CD14-positive monocyte (primary cell): ENCODE measurements around the gene EIF4H. TPM values are rescaled to one million over a fixed set of nuclear protein-coding genes. Genes with fewer than 3 reads are reported as not detected.
"Not testable (repeated sequence)": the region's sequence is repeated elsewhere in the genome, so short reads cannot be mapped to it uniquely, and the experiment has no call there.

Experiments used
- DNase-seq, 3 donors: peaks; one replicate each; pipeline ENCODE4 v3.0.0-alpha.2; 2011 to 2022
- H2AFZ ChIP-seq: 2 replicates; pipeline ENCODE4 v1.6.0; 2012; ENCODE audit warnings: mild to moderate bottlenecking, low read depth, low read length, inconsistent platforms; ENCODE audit not compliant: insufficient read depth, poor library complexity, severe bottlenecking
- H3K27ac ChIP-seq, 2 donors: 1 replicate in 1 of 2; 2 replicates in 1 of 2; pipeline ENCODE4 v1.5.1; 2012 to 2013; ENCODE audit warnings: low read length in 2 of 2, control low read depth in 1 of 2, inconsistent platforms in 1 of 2, low read depth in 1 of 2, mild to moderate bottlenecking in 1 of 2
- H3K27me3 ChIP-seq, 2 donors: one replicate each; pipeline versions ENCODE4 v1.6.0 to v1.6.1; 2011 to 2013; ENCODE audit warnings: low read length in 2 of 2; ENCODE audit not compliant: control insufficient read depth in 2 of 2, insufficient read depth in 2 of 2
- H3K36me3 ChIP-seq, 2 donors: replicated peaks in 1 of 2; 1 replicate in 1 of 2; 2 replicates in 1 of 2; pipeline versions ENCODE4 v1.5.1 to v1.6.1; 2012 to 2013; ENCODE audit warnings: low read length in 2 of 2, control low read depth in 1 of 2, inconsistent platforms in 1 of 2, mild to moderate bottlenecking in 1 of 2; ENCODE audit not compliant: insufficient read depth in 2 of 2, control insufficient read depth in 1 of 2
- H3K4me1 ChIP-seq, 2 donors: 1 replicate in 1 of 2; 2 replicates in 1 of 2; pipeline versions ENCODE4 v1.5.1 to v1.6.1; 2012 to 2013; ENCODE audit warnings: low read length in 2 of 2, control low read depth in 1 of 2, inconsistent platforms in 1 of 2, mild to moderate bottlenecking in 1 of 2, moderate library complexity in 1 of 2; ENCODE audit not compliant: insufficient read depth in 2 of 2, control insufficient read depth in 1 of 2
- H3K4me2 ChIP-seq: replicated peaks from 2 replicates; pipeline ENCODE3; 2012; ENCODE audit warnings: low read length, moderate library complexity, mild to moderate bottlenecking; ENCODE audit not compliant: poor library complexity, severe bottlenecking; ENCODE audit errors: extremely low read depth
- H3K4me3 ChIP-seq, 3 experiments: fragments of 200-600 bp in 1 of 3; sonication (generic) in 1 of 3; replicated peaks in 1 of 3; 1 replicate in 2 of 3; 2 replicates in 1 of 3; pipeline ENCODE4 v1.5.1; 2011 to 2013; ENCODE audit warnings: low read length in 3 of 3, mild to moderate bottlenecking in 3 of 3, control low read depth in 2 of 3, low read depth in 2 of 3, inconsistent platforms in 1 of 3, moderate library complexity in 1 of 3
- H3K79me2 ChIP-seq: 2 replicates; pipeline ENCODE4 v1.6.0; 2012; ENCODE audit warnings: mild to moderate bottlenecking, control low read depth, inconsistent platforms, low read length, moderate library complexity; ENCODE audit not compliant: insufficient read depth
- H3K9ac ChIP-seq: 2 replicates; pipeline ENCODE4 v1.6.0; 2017; ENCODE audit warnings: low read length, mild to moderate bottlenecking; ENCODE audit not compliant: insufficient read depth, poor library complexity, severe bottlenecking
- H3K9me3 ChIP-seq, 2 donors: replicated peaks in 1 of 2; 1 replicate in 1 of 2; 2 replicates in 1 of 2; pipeline versions ENCODE4 v1.5.1 to v1.6.1; 2012 to 2013; ENCODE audit warnings: low read length in 2 of 2, control low read depth in 1 of 2; ENCODE audit not compliant: control insufficient read depth in 1 of 2, insufficient read depth in 1 of 2
- H4K20me1 ChIP-seq: 2 replicates; pipeline ENCODE4 v1.6.0; 2012; ENCODE audit warnings: mild to moderate bottlenecking, low read length, control low read depth, moderate library complexity; ENCODE audit not compliant: insufficient read depth
- H3K27ac Mint-ChIP-seq, 7 donors: one replicate each; pipeline ENCODE4 v1.8.0; 2020; ENCODE audit warnings: mild to moderate bottlenecking in 7 of 7, mixed read lengths in 7 of 7, moderate library complexity in 6 of 7, inconsistent platforms in 2 of 7
- H3K27me3 Mint-ChIP-seq, 3 donors: one replicate each; pipeline ENCODE4 v1.8.0; 2021 to 2022; ENCODE audit warnings: low read depth in 3 of 3, mild to moderate bottlenecking in 3 of 3, mixed read lengths in 3 of 3, moderate library complexity in 3 of 3, inconsistent platforms in 1 of 3
- H3K36me3 Mint-ChIP-seq, 2 donors: one replicate each; pipeline ENCODE4 v1.8.0; 2020; ENCODE audit warnings: mixed read lengths in 2 of 2, inconsistent platforms in 1 of 2, mild to moderate bottlenecking in 1 of 2
- H3K4me1 Mint-ChIP-seq: one replicate; pipeline ENCODE4 v1.8.0; 2020; ENCODE audit warnings: mild to moderate bottlenecking, mixed read lengths
- H3K4me3 Mint-ChIP-seq, 2 donors: one replicate each; pipeline ENCODE4 v1.8.0; 2020; ENCODE audit warnings: mild to moderate bottlenecking in 2 of 2, mixed read lengths in 2 of 2, moderate library complexity in 1 of 2
- H3K9me3 Mint-ChIP-seq, 7 donors: one replicate each; pipeline ENCODE4 v1.8.0; 2020 to 2022; ENCODE audit warnings: mixed read lengths in 7 of 7, mild to moderate bottlenecking in 6 of 7, moderate library complexity in 6 of 7, inconsistent platforms in 2 of 7
- CTCF ChIP-seq: fragments of 200-600 bp; IDR thresholded peaks from one replicate; pipeline ENCODE4 v1.8.0; 2022; ENCODE audit warnings: antibody characterized with exemption, mild to moderate bottlenecking
- WGBS: methylation state at CpG from one replicate; pipeline ENCODE4 v1.1.5; 2013; ENCODE audit warnings: missing lambda C conversion rate; ENCODE audit not compliant: insufficient coverage; 5-methylcytosine and 5-hydroxymethylcytosine counted together
- intact Hi-C, 2 donors: fragments of 100-400 bp; cut with micrococcal nuclease; formaldehyde crosslinking; loops; one replicate each; pipeline versions ENCODE4 v1.15.0 to v1.15.1; 2023
- polyA plus RNA-seq, 3 donors: library from polyadenylated mRNA; depleted of rRNA in 1 of 3; unstranded in 2 of 3; stranded (reverse) in 1 of 3; fragments of 300-500 nt in 2 of 3; fragments of >200 nt in 1 of 3; fragmentation: Illumina TruSeq in 2 of 3; gene quantifications; 1 replicate in 2 of 3; 2 replicates in 1 of 3; pipeline ENCODE4 v1.2.3, GENCODE V29; 2012 to 2021

Gene EIF4H
- polyA plus RNA-seq, 3 donors = 162 to 234 (median 206) TPM

DNA sequence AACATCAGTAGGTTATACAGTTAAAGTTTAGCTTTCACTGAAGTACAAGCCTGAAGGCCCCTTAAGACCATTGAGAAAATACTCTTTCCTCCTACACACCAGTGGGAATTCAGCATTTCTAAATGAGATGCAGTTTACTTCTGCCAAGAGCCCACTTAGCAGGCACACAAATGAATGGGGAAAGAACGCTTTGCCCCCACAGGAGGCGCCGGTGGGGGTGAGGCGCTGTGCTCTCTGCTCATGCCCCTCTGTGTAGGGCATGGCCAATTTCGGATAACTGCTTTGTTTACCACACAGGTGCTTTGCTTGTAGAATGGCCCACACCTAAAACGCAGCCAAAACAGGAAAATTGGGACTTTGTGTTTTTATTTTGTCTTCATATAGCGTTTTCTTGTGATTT, 19.8 kb downstream of the EIF4H start:
- no peaks in the 10 kb centered on the region for H3K27me3 Mint-ChIP-seq
- H3K27me3 ChIP-seq = no peaks in the 10 kb centered on the region
- no peaks in the 10 kb centered on the region for H3K9me3 ChIP-seq
- no peaks in the 10 kb centered on the region for H3K4me1 ChIP-seq
- H3K4me3 ChIP-seq = no peak overlapping the region
- intact Hi-C loops = no loop called here
- H3K4me2 ChIP-seq = no peak overlapping the region
- no peak overlapping the region for H3K27ac ChIP-seq
- peaks cover 71% of the 10 kb centered on the region for H4K20me1 ChIP-seq
- no CpG with 5 or more reads among the region's 7 CpGs for WGBS
- peaks cover 73 to 89% of the 10 kb centered on the region in 2 donors for H3K36me3 Mint-ChIP-seq
- H3K4me3 Mint-ChIP-seq = no peak overlapping the region
- H3K9ac ChIP-seq = no peak overlapping the region
- peaks cover 2% of the 10 kb centered on the region for H3K4me1 Mint-ChIP-seq
- no peak overlapping the region for H2AFZ ChIP-seq
- H3K36me3 ChIP-seq = peaks cover 68 to 89% of the 10 kb centered on the region in 2 donors
- peak overlapping the region in 1 of 7 donors; percentile 57 for H3K27ac Mint-ChIP-seq
- H3K9me3 Mint-ChIP-seq = no peaks in the 10 kb centered on the region
- TF ChIP-seq CTCF = no peak
- no peak for DNase-seq
- H3K79me2 ChIP-seq = peaks cover 32% of the 10 kb centered on the region

DNA sequence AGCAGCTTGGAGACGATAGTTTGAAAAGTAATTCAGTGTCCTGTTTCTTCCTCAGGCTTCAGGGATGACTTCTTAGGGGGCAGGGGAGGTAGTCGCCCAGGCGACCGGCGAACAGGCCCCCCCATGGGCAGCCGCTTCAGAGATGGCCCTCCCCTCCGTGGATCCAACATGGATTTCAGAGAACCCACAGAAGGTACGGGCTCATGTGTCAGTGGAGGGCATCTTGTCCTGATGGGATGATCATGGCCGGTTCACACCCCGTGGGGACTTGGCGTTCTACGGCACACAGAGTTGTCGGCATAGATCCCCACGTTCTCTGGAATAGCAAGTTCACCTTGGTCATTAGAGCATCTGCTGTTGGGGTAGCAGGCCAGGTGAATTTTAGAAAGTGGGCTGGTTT, 20.5 kb downstream of the EIF4H start:
- intact Hi-C loops = no loop called here
- Histone ChIP-seq H3K79me2 (peaks cover 24% of the 10 kb centered on the region), H3K4me1 (no peaks in the 10 kb centered on the region), H3K27ac (no peak overlapping the region), H3K36me3 (peaks cover 61 to 81% of the 10 kb centered on the region in 2 donors), H3K9me3 (no peaks in the 10 kb centered on the region), H3K4me3 (no peak overlapping the region), H4K20me1 (peaks cover 63% of the 10 kb centered on the region), H3K27me3 (no peaks in the 10 kb centered on the region), H3K4me2 (no peak overlapping the region), H2AFZ (no peak overlapping the region), H3K9ac (no peak overlapping the region)
- Mint-ChIP-seq H3K36me3 (peaks cover 65 to 86% of the 10 kb centered on the region in 2 donors), H3K27ac (peak overlapping the region in 3 of 7 donors; percentile 10 to 79 (median 72)), H3K4me3 (no peak overlapping the region), H3K9me3 (no peaks in the 10 kb centered on the region), H3K27me3 (no peaks in the 10 kb centered on the region), H3K4me1 (peaks cover 2% of the 10 kb centered on the region)
- no peak for TF ChIP-seq CTCF
- no peak for DNase-seq
- 96% methylated on average over 8 of the region's 14 CpGs for WGBS

- Histone ChIP-seq H3K79me2 (peaks cover 18% of the 10 kb centered on the region), H4K20me1 (peaks cover 57% of the 10 kb centered on the region), H3K36me3 (peaks cover 54 to 75% of the 10 kb centered on the region in 2 donors)
- H3K4me1 ChIP-seq, H3K4me3 Mint-ChIP-seq, H3K9me3 Mint-ChIP-seq, DNase-seq, H3K4me3 ChIP-seq, H3K9ac ChIP-seq, H3K27ac ChIP-seq, H3K9me3 ChIP-seq, H2AFZ ChIP-seq, H3K4me1 Mint-ChIP-seq, H3K27me3 Mint-ChIP-seq, H3K4me2 ChIP-seq, intact Hi-C loops, H3K27me3 ChIP-seq: not testable (repeated sequence)
- peaks cover 59 to 80% of the 10 kb centered on the region in 2 donors for H3K36me3 Mint-ChIP-seq
- WGBS = no CpG with 5 or more reads among the region's 23 CpGs
- peak overlapping the region in 3 of 7 donors; percentile 11 to 79 (median 72) for H3K27ac Mint-ChIP-seq
Observed at GRCh38 chr7:74195139-74195860, 21.1 kb downstream of the EIF4H start.
